GM10248 (cell line): ENCODE measurements around the gene STEAP3.

Source experiments
- CTCF ChIA-PET: fragments of 300-600 bp; sonication (Branson Sonifier 250); formaldehyde crosslinking; extraction: SDS; loops from one replicate; lab custom pipeline; 2021; ENCODE audit warnings: antibody characterized with exemption; lab: Yijun Ruan, JAX
- POLR2A ChIA-PET: fragments of 350-650 bp; sonication (Branson Sonifier 250); formaldehyde crosslinking; extraction: SDS; loops from one replicate; lab custom pipeline; 2020; ENCODE audit warnings: antibody characterized with exemption; lab: Yijun Ruan, JAX
- DNase-seq: peaks from one replicate; pipeline ENCODE4 v3.0.0; 2012; ENCODE audit errors: extremely low spot score
- CTCF ChIP-seq: IDR thresholded peaks from 2 replicates; pipeline ENCODE4 v1.5.1; 2012; ENCODE audit warnings: mild to moderate bottlenecking, low read depth; ENCODE audit errors: extremely low read depth, missing control alignments, control extremely low read depth

The STEAP3 gene

GRCh38 chr2:119286661-119287060 lies 63.0 kb downstream of the STEAP3 start:
- CTCF ChIA-PET: interaction anchor here (0.8 to 1.7 kb wide), 4 partner anchors 10 to 406 kb away, joined by 3 to 5 read pairs (median 4); no protein-coding TSS in a partner anchor
- TF ChIP-seq CTCF: no peak
- no peak for DNase-seq
- POLR2A ChIA-PET: no interaction called here

GRCh38 chr2:119288576-119288975 lies 64.9 kb downstream of the STEAP3 start:
- POLR2A ChIA-PET: no interaction called here
- peak; percentile 6 for DNase-seq
- TF ChIP-seq CTCF: no peak
- CTCF ChIA-PET: interaction anchor here (1.5 to 8.0 kb wide), 6 partner anchors 9 to 406 kb away, joined by 3 to 97 read pairs (median 6); no protein-coding TSS in a partner anchor

DNA sequence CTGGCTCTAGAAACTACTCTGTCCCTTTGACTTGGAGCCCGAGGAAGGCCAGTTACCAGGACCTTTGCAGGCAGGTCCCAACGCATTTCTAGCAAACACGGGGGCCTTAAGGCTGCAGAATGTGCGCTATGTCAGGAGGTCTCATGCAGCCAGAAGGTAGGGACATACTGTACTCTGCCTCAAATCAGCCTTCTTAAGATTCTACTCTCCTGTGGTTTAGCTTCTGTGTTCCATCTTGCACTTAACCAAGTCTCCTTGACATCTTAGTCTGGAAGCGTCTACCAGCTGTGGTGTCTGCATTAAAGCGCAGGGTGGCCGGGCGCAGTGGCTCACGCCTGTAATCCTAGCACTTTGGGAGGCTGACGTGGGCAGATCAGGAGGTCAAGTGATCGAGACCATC lies 65.5 kb downstream of the STEAP3 start:
- ChIA-PET CTCF (interaction anchor here (0.6 to 8.0 kb wide), 10 partner anchors 9 to 406 kb away, joined by 3 to 97 read pairs (median 6); no protein-coding TSS in a partner anchor), POLR2A (no interaction called here)
- TF ChIP-seq CTCF: no peak
- no peak for DNase-seq

DNA sequence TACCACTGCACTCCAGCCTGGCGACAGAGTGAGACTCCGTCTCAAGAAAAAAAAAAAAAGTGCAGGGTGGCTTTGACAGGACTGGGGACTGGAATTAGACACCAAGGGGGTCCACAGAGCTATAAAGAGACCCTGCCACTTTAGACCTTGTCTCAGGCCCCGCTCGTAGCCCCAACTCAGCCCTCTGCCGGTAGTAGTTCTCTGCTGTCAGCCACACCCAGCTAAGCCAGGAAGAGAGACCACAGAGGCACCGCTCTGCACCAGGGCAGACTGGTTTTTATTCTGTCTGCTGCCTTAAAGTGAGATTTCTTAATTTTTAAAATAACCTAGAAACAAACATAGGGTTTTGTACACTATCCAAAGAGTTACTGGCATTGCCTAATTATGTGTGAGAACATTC lies 66.0 kb downstream of the STEAP3 start:
- TF ChIP-seq CTCF: no peak
- CTCF ChIA-PET: interaction anchor here (0.6 to 8.0 kb wide), 16 partner anchors 7 to 407 kb away, joined by 3 to 97 read pairs (median 6); no protein-coding TSS in a partner anchor
- POLR2A ChIA-PET: no interaction called here
- DNase-seq: no peak

GRCh38 chr2:119290859-119291587 lies 67.4 kb downstream of the STEAP3 start:
- CTCF ChIA-PET: interaction anchor here (0.7 to 8.0 kb wide), 40 partner anchors 8 to 415 kb away, joined by 3 to 97 read pairs (median 4); partner anchors contain the start of genes C2orf76, DBI and STEAP3
- peak; percentile 97 for TF ChIP-seq CTCF
- peak; percentile 67 for DNase-seq
- POLR2A ChIA-PET: no interaction called here

GRCh38 chr2:119291588-119292167 lies 68.0 kb downstream of the STEAP3 start:
- no peak for DNase-seq
- POLR2A ChIA-PET: no interaction called here
- CTCF ChIA-PET: interaction anchor here (0.7 to 8.0 kb wide), 37 partner anchors 8 to 415 kb away, joined by 3 to 97 read pairs (median 5); partner anchors contain the start of genes C2orf76, DBI and STEAP3
- no peak for TF ChIP-seq CTCF
